ACHN (cell line): ENCODE measurements around the gene SPINK8.
"Not testable (repeated sequence)": the region's sequence is repeated elsewhere in the genome, so short reads cannot be mapped to it uniquely, and the experiment has no call there.

Source experiments
- DNase-seq: peaks from one replicate; pipeline ENCODE4 v3.0.0-alpha.2; 2015
- in situ Hi-C: cut with HindIII; loops from 2 replicates; pipeline ENCODE4 v1.10.0; 2017; ENCODE audit warnings: low sequenced_read_pairs, low pct_ligation_motif_present, low pct_unique_long_range_greater_than_20kb

The SPINK8 gene

GRCh38 chr3:48287034-48287433 lies 46.4 kb downstream of the SPINK8 start:
- in situ Hi-C loops: no loop called here

GRCh38 chr3:48286308-48286707 lies 47.2 kb downstream of the SPINK8 start:
- in situ Hi-C loops: no loop called here
- DNase-seq: no peak

More at GRCh38 chr3:48287034-48287433, 46.4 kb downstream of the SPINK8 start:
- no peak for DNase-seq

- in situ Hi-C loops: no loop called here
- DNase-seq: no peak
Observed at GRCh38 chr3:48285675-48286074, 47.8 kb downstream of the SPINK8 start.

- in situ Hi-C loops: no loop called here
- DNase-seq: no peak
Observed at GRCh38 chr3:48285132-48285531, 48.3 kb downstream of the SPINK8 start.

- in situ Hi-C loops: no loop called here
- DNase-seq: no peak
Observed at GRCh38 chr3:48280881-48281280, 52.6 kb downstream of the SPINK8 start.

GRCh38 chr3:48278884-48279559 lies 54.4 kb downstream of the SPINK8 start:
- DNase-seq: no peak
- in situ Hi-C loops: no loop called here

GRCh38 chr3:48276911-48277641 lies 56.4 kb downstream of the SPINK8 start:
- no peak for DNase-seq
- in situ Hi-C loops: no loop called here

- in situ Hi-C loops: no loop called here
- no peak for DNase-seq
Observed at GRCh38 chr3:48275287-48276027, 58.0 kb downstream of the SPINK8 start.

GRCh38 chr3:48274452-48274851 lies 59.0 kb downstream of the SPINK8 start:
- in situ Hi-C loops: no loop called here
- DNase-seq: no peak

- peak; percentile 61 for DNase-seq
- in situ Hi-C loops: no loop called here
Observed at GRCh38 chr3:48273594-48274211, 59.8 kb downstream of the SPINK8 start.

GRCh38 chr3:48271763-48272498 lies 61.5 kb downstream of the SPINK8 start:
- in situ Hi-C loops: no loop called here
- DNase-seq: no peak

- DNase-seq, in situ Hi-C loops: not testable (repeated sequence)
Observed at GRCh38 chr3:48271223-48271622, 62.2 kb downstream of the SPINK8 start.

GRCh38 chr3:48270306-48270705 lies 63.2 kb downstream of the SPINK8 start:
- DNase-seq: no peak
- in situ Hi-C loops: no loop called here

GRCh38 chr3:48269592-48269991 lies 63.9 kb downstream of the SPINK8 start:
- in situ Hi-C loops: no loop called here
- DNase-seq: no peak

GRCh38 chr3:48268936-48269561 lies 64.4 kb downstream of the SPINK8 start:
- in situ Hi-C loops: no loop called here
- DNase-seq: no peak

GRCh38 chr3:48268381-48268935 lies 65.0 kb downstream of the SPINK8 start:
- DNase-seq: no peak
- in situ Hi-C loops: no loop called here

- in situ Hi-C loops: no loop called here
- DNase-seq: no peak
Observed at GRCh38 chr3:48267782-48268181, 65.7 kb downstream of the SPINK8 start.

- in situ Hi-C loops: no loop called here
- DNase-seq: no peak
Observed at GRCh38 chr3:48258530-48258929, 74.9 kb downstream of the SPINK8 start.
